WTC11 (cell line): ENCODE measurements around the gene ZBTB12. TPM values are rescaled to one million over a fixed set of nuclear protein-coding genes. Genes with fewer than 3 reads are reported as not detected.

Experiments used
- ATAC-seq: fragments of 200-7000 bp; cut with Tn5 transposase; 2 replicates; pipeline ENCODE4 v1.10.0; 2021; ENCODE audit warnings: mild to moderate bottlenecking, moderate library complexity
- CTCF ChIA-PET: fragments of 300-600 bp; sonication (Branson Sonifier 250); formaldehyde crosslinking; loops from one replicate; lab custom pipeline; 2021; ENCODE audit warnings: antibody characterized with exemption; lab: Charles Lee
- POLR2A ChIA-PET: fragments of 350-600 bp; sonication (Branson Sonifier 250); formaldehyde crosslinking; loops from one replicate; lab custom pipeline; 2021; ENCODE audit warnings: antibody characterized with exemption; lab: Charles Lee
- DNase-seq: peaks from one replicate; pipeline ENCODE4 v3.0.0; 2021; ENCODE audit warnings: low spot score
- H3K27ac Mint-ChIP-seq: 2 replicates; pipeline ENCODE4 v1.8.0; 2021; ENCODE audit warnings: mixed read lengths
- H3K27me3 Mint-ChIP-seq: 2 replicates; pipeline ENCODE4 v1.8.0; 2021; ENCODE audit warnings: low read depth, mild to moderate bottlenecking, moderate library complexity, mixed read lengths
- H3K36me3 Mint-ChIP-seq: 2 replicates; pipeline ENCODE4 v1.8.0; 2021; ENCODE audit warnings: mixed read lengths
- H3K4me1 Mint-ChIP-seq: 2 replicates; pipeline ENCODE4 v1.8.0; 2022; ENCODE audit warnings: mixed read lengths
- H3K4me3 Mint-ChIP-seq: 2 replicates; pipeline ENCODE4 v1.8.0; 2021; ENCODE audit warnings: mild to moderate bottlenecking, moderate library complexity, mixed read lengths
- H3K9me3 Mint-ChIP-seq: 2 replicates; pipeline ENCODE4 v1.8.0; 2021; ENCODE audit warnings: mixed read lengths
- AFF4 ChIP-seq: sonication (generic); formaldehyde crosslinking; IDR thresholded peaks from 2 replicates; pipeline ENCODE4 v1.8.1; 2023; ENCODE audit warnings: mild to moderate bottlenecking, missing genetic modification reagents, borderline replicate concordance
- E2F5 ChIP-seq: sonication (generic); formaldehyde crosslinking; IDR thresholded peaks from 2 replicates; pipeline ENCODE4 v1.8.1; 2022; ENCODE audit warnings: mild to moderate bottlenecking, moderate library complexity, missing genetic modification reagents
- ESRRA ChIP-seq: sonication (generic); formaldehyde crosslinking; IDR thresholded peaks from 2 replicates; pipeline ENCODE4 v1.8.1; 2022; ENCODE audit warnings: mild to moderate bottlenecking, missing genetic modification reagents, borderline replicate concordance
- JAZF1 ChIP-seq: fragments of 250-450 bp; sonication (Bioruptor Pico); IDR thresholded peaks from 2 replicates; pipeline ENCODE4 v1.9.0; 2021; ENCODE audit warnings: moderate library complexity, mild to moderate bottlenecking, inconsistent platforms
- MXD4 ChIP-seq: fragments of 250-450 bp; sonication (Bioruptor Pico); IDR thresholded peaks from 2 replicates; pipeline ENCODE4 v1.8.0; 2021; ENCODE audit warnings: mild to moderate bottlenecking, moderate library complexity, borderline replicate concordance
- NFE2L1 ChIP-seq: sonication (generic); formaldehyde crosslinking; IDR thresholded peaks from 2 replicates; pipeline ENCODE4 v1.8.1; 2023; ENCODE audit warnings: missing genetic modification reagents
- NR1H2 ChIP-seq: sonication (generic); formaldehyde crosslinking; IDR thresholded peaks from 2 replicates; pipeline ENCODE4 v1.9.0; 2021; ENCODE audit warnings: mild to moderate bottlenecking, moderate library complexity, missing genetic modification reagents
- OVOL2 ChIP-seq: fragments of 250-450 bp; sonication (Bioruptor Pico); IDR thresholded peaks from 2 replicates; pipeline ENCODE4 v1.9.0; 2021; ENCODE audit warnings: mild to moderate bottlenecking, borderline replicate concordance
- TEAD1 ChIP-seq: sonication (generic); formaldehyde crosslinking; IDR thresholded peaks from 2 replicates; pipeline ENCODE4 v1.8.0; 2022; ENCODE audit warnings: mild to moderate bottlenecking, missing genetic modification reagents
- TP53 ChIP-seq: sonication (generic); formaldehyde crosslinking; IDR thresholded peaks from 2 replicates; pipeline ENCODE4 v1.8.1; 2023; ENCODE audit warnings: mild to moderate bottlenecking, missing genetic modification reagents
- ZNF121 ChIP-seq: sonication (generic); formaldehyde crosslinking; IDR thresholded peaks from 2 replicates; pipeline ENCODE4 v1.8.0; 2023; ENCODE audit warnings: missing genetic modification reagents
- ZNF219 ChIP-seq: sonication (generic); formaldehyde crosslinking; IDR thresholded peaks from 2 replicates; pipeline ENCODE4 v1.8.0; 2023; ENCODE audit warnings: missing genetic modification reagents, mild to moderate bottlenecking, borderline replicate concordance
- total RNA-seq: library from RNA; stranded (reverse); gene quantifications from 3 replicates; pipeline ENCODE4 v1.2.3, GENCODE V29; 2021
- TF ChIP-seq, protein P1 (sequence below): sonication (generic); formaldehyde crosslinking; IDR thresholded peaks from 2 replicates; pipeline ENCODE4 v1.8.1; 2023; ENCODE audit warnings: mild to moderate bottlenecking, missing genetic modification reagents
- TF ChIP-seq, protein P2 (sequence below): sonication (generic); formaldehyde crosslinking; conservative IDR thresholded peaks from 2 replicates; pipeline ENCODE4 v1.8.1; 2023; ENCODE audit warnings: mild to moderate bottlenecking, low read depth, missing genetic modification reagents, moderate library complexity
- TF ChIP-seq, protein P3 (sequence below): sonication (generic); formaldehyde crosslinking; IDR thresholded peaks from 2 replicates; pipeline ENCODE4 v1.8.1; 2023; ENCODE audit warnings: mild to moderate bottlenecking, moderate library complexity, missing genetic modification reagents
- TF ChIP-seq, protein P4 (sequence below): sonication (generic); formaldehyde crosslinking; IDR thresholded peaks from 2 replicates; pipeline ENCODE4 v1.8.0; 2022; ENCODE audit warnings: mild to moderate bottlenecking, missing genetic modification reagents
- TF ChIP-seq, protein P5 (sequence below): fragments of 250-450 bp; sonication (Bioruptor Pico); conservative IDR thresholded peaks from 2 replicates; pipeline ENCODE4 v1.9.0; 2021; ENCODE audit warnings: mild to moderate bottlenecking

The ZBTB12 gene
- total RNA-seq, 1 experiment from 2014 or later: 24.0 TPM

GRCh38 chr6:31948753-31949413 lies 47.0 kb upstream of the ZBTB12 start:
- ATAC-seq: no peak
- Mint-ChIP-seq H3K36me3 (peaks cover 21% of the 10 kb centered on the region), H3K9me3 (no peaks in the 10 kb centered on the region), H3K27me3 (peaks cover 45% of the 10 kb centered on the region), H3K4me1 (peaks cover 4% of the 10 kb centered on the region; the same call in 1 of the 2 replicates), H3K4me3 (no peak overlapping the region), H3K27ac (no peak overlapping the region)
- POLR2A ChIA-PET: interaction anchor here (1.1 kb wide), 1 partner anchor 179 kb away, joined by 4 read pairs; no protein-coding TSS in a partner anchor
- no peak for DNase-seq
- CTCF ChIA-PET: no interaction called here
- TF ChIP-seq, protein P1, sequence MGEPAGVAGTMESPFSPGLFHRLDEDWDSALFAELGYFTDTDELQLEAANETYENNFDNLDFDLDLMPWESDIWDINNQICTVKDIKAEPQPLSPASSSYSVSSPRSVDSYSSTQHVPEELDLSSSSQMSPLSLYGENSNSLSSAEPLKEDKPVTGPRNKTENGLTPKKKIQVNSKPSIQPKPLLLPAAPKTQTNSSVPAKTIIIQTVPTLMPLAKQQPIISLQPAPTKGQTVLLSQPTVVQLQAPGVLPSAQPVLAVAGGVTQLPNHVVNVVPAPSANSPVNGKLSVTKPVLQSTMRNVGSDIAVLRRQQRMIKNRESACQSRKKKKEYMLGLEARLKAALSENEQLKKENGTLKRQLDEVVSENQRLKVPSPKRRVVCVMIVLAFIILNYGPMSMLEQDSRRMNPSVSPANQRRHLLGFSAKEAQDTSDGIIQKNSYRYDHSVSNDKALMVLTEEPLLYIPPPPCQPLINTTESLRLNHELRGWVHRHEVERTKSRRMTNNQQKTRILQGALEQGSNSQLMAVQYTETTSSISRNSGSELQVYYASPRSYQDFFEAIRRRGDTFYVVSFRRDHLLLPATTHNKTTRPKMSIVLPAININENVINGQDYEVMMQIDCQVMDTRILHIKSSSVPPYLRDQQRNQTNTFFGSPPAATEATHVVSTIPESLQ: no peak
- TF ChIP-seq E2F5 (no peak), NR1H2 (CRISPR knock-in tag) (no peak), TEAD1 (CRISPR knock-in tag) (no peak), NFE2L1 (CRISPR knock-in tag) (no peak), ZNF219 (CRISPR knock-in tag) (no peak), ESRRA (CRISPR knock-in tag) (no peak), MXD4 (no peak), TP53 (CRISPR knock-in tag) (no peak), ZNF121 (CRISPR knock-in tag) (no peak), JAZF1 (no peak)
- TF ChIP-seq, protein P2, sequence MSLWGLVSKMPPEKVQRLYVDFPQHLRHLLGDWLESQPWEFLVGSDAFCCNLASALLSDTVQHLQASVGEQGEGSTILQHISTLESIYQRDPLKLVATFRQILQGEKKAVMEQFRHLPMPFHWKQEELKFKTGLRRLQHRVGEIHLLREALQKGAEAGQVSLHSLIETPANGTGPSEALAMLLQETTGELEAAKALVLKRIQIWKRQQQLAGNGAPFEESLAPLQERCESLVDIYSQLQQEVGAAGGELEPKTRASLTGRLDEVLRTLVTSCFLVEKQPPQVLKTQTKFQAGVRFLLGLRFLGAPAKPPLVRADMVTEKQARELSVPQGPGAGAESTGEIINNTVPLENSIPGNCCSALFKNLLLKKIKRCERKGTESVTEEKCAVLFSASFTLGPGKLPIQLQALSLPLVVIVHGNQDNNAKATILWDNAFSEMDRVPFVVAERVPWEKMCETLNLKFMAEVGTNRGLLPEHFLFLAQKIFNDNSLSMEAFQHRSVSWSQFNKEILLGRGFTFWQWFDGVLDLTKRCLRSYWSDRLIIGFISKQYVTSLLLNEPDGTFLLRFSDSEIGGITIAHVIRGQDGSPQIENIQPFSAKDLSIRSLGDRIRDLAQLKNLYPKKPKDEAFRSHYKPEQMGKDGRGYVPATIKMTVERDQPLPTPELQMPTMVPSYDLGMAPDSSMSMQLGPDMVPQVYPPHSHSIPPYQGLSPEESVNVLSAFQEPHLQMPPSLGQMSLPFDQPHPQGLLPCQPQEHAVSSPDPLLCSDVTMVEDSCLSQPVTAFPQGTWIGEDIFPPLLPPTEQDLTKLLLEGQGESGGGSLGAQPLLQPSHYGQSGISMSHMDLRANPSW (CRISPR knock-in tag): no peak

DNA sequence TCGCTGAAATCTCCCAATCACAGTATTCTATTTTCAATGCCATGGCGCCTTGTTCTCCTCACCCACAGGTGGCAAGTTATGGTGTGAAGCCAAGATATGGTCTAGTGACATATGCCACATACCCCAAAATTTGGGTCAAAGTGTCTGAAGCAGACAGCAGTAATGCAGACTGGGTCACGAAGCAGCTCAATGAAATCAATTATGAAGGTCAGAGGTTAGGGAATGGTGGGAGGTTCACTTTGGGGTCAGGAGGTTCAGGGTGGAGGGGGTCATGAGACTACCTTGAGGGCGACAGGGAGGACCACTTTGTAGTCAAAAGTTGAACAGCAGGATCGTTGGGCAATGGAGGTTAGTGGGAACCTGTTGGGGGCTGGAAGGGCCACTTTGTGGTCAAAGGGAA lies 46.4 kb upstream of the ZBTB12 start:
- Mint-ChIP-seq H3K4me1 (peaks cover 4% of the 10 kb centered on the region; the same call in 1 of the 2 replicates), H3K4me3 (no peak overlapping the region), H3K36me3 (peaks cover 15% of the 10 kb centered on the region), H3K9me3 (no peaks in the 10 kb centered on the region), H3K27me3 (peaks cover 50% of the 10 kb centered on the region), H3K27ac (no peak overlapping the region)
- POLR2A ChIA-PET: interaction anchor here (1.1 kb wide), 1 partner anchor 178 kb away, joined by 4 read pairs; no protein-coding TSS in a partner anchor
- CTCF ChIA-PET: no interaction called here
- DNase-seq: no peak
- no peak for ATAC-seq
- TF ChIP-seq, protein P3, sequence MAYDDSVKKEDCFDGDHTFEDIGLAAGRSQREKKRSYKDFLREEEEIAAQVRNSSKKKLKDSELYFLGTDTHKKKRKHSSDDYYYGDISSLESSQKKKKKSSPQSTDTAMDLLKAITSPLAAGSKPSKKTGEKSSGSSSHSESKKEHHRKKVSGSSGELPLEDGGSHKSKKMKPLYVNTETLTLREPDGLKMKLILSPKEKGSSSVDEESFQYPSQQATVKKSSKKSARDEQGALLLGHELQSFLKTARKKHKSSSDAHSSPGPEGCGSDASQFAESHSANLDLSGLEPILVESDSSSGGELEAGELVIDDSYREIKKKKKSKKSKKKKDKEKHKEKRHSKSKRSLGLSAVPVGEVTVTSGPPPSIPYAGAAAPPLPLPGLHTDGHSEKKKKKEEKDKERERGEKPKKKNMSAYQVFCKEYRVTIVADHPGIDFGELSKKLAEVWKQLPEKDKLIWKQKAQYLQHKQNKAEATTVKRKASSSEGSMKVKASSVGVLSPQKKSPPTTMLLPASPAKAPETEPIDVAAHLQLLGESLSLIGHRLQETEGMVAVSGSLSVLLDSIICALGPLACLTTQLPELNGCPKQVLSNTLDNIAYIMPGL: no peak
- TF ChIP-seq OVOL2 (CRISPR knock-in tag): no peak
- TF ChIP-seq, protein P4, sequence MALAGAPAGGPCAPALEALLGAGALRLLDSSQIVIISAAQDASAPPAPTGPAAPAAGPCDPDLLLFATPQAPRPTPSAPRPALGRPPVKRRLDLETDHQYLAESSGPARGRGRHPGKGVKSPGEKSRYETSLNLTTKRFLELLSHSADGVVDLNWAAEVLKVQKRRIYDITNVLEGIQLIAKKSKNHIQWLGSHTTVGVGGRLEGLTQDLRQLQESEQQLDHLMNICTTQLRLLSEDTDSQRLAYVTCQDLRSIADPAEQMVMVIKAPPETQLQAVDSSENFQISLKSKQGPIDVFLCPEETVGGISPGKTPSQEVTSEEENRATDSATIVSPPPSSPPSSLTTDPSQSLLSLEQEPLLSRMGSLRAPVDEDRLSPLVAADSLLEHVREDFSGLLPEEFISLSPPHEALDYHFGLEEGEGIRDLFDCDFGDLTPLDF: no peak
- TF ChIP-seq NR1H2 (CRISPR knock-in tag): no peak
- TF ChIP-seq AFF4 (CRISPR knock-in tag): no peak
- TF ChIP-seq, protein P5, sequence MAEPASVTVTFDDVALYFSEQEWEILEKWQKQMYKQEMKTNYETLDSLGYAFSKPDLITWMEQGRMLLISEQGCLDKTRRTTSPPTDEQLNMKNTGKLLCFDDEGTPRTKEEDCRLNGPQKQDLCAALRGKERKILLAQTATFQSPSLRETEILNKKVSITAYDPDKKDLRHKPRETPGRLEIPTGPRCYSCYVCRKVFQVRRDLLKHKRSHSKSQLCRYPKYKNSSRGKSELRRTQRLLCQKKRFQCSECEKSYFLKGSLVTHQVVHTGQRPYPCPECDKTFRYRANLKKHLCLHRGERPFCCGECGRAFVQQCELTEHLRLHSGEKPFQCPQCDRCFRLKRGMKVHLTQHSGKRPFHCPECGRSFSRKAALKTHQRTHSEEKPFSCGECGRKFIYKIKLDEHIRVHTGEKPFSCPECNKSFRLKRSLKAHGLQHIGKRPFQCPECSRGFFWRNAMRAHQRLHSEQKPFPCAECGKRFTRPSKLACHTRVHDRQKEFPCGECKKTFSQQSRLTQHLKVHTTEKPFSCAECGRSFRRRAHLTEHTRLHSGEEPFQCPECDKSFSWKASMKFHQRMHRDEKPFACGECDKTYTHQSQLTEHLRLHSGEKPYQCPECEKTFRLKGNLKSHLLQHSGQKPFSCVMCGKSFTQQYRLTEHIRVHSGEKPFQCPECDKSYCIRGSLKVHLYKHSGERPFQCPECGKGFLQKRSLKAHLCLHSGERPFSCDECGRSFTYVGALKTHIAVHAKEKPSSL (CRISPR knock-in tag): no peak
